Sigmoid colon (tissue), 7 donors: Measurements from ENCODE around the gene ARHGAP8. TPM values are rescaled to one million over a fixed set of nuclear protein-coding genes. Genes with fewer than 3 reads are reported as not detected.
"Not testable (repeated sequence)": the region's sequence is repeated elsewhere in the genome, so short reads cannot be mapped to it uniquely, and the experiment has no call there.

Source experiments
- DNase-seq: peaks from one replicate; pipeline ENCODE4 v3.0.0-alpha.2; 2019
- H3K27ac ChIP-seq, 4 donors: fragments of 200-600 bp; sonication (generic); one replicate each; pipeline ENCODE4 v1.5.1; 2016 to 2019; ENCODE audit warnings: mild to moderate bottlenecking in 1 of 4
- H3K27me3 ChIP-seq, 3 donors: fragments of 200-600 bp; sonication (generic); one replicate each; pipeline ENCODE4 v1.5.1; 2019; ENCODE audit warnings: mild to moderate bottlenecking in 1 of 3
- H3K36me3 ChIP-seq, 4 donors: fragments of 200-600 bp; sonication (generic); one replicate each; pipeline ENCODE4 v1.5.1; 2016 to 2019
- H3K4me1 ChIP-seq, 4 donors: fragments of 200-600 bp; sonication (generic); one replicate each; pipeline ENCODE4 v1.5.1; 2017 to 2019
- H3K4me3 ChIP-seq, 4 donors: fragments of 200-600 bp; sonication (generic); one replicate each; pipeline ENCODE4 v1.5.1; 2017 to 2019; ENCODE audit warnings: mild to moderate bottlenecking in 2 of 4, moderate library complexity in 1 of 4
- H3K9me3 ChIP-seq, 4 donors: fragments of 200-600 bp in 3 of 4; sonication (generic) in 3 of 4; one replicate each; pipeline versions ENCODE4 v1.5.1 to v1.6.1; 2013 to 2019
- CTCF ChIP-seq, 4 experiments: fragments of 450-650 bp in 3 of 4; fragments of 200-600 bp in 1 of 4; IDR thresholded peaks; one replicate each; pipeline ENCODE4 v1.5.1; 2016 to 2019; ENCODE audit warnings: antibody characterized with exemption in 4 of 4, mild to moderate bottlenecking in 3 of 4, moderate library complexity in 2 of 4
- EP300 ChIP-seq, 4 donors: sonication (generic); formaldehyde crosslinking; IDR thresholded peaks; one replicate each; pipeline ENCODE4 v1.6.1; 2017; ENCODE audit warnings: antibody characterized with exemption in 4 of 4
- POLR2A ChIP-seq, 2 donors: fragments of 450-650 bp; IDR thresholded peaks; one replicate each; pipeline ENCODE4 v1.6.1; 2016; ENCODE audit warnings: antibody characterized with exemption in 2 of 2, mild to moderate bottlenecking in 2 of 2, moderate library complexity in 2 of 2
- POLR2AphosphoS5 ChIP-seq, 4 donors: sonication (generic); formaldehyde crosslinking; IDR thresholded peaks; one replicate each; pipeline ENCODE4 v1.6.1; 2017; ENCODE audit warnings: antibody characterized with exemption in 4 of 4
- WGBS, 2 donors: extraction: QIAGEN DNeasy Blood & Tissue Kit; methylation state at CpG; one replicate each; pipeline ENCODE4 v1.1.7; 2013; 5-methylcytosine and 5-hydroxymethylcytosine counted together
- intact Hi-C: fragments of 100-400 bp; cut with DNase I; formaldehyde crosslinking; loops from one replicate; pipeline ENCODE4 v1.15.1; 2023
- polyA plus RNA-seq, 3 donors: library from polyadenylated mRNA; stranded (reverse); fragments of 200-250 nt; gene quantifications; one replicate each; pipeline ENCODE4 v1.2.3, GENCODE V29; 2013
- total RNA-seq, 4 donors: library from RNA; depleted of rRNA; stranded (reverse); fragments of >200 nt; gene quantifications; one replicate each; pipeline ENCODE4 v1.1.0, GENCODE V29; 2016
- donor health status: healthy with polysubstance abuse.
- donor health status: Bipolar disorder and iron deficiency.
- donor health status: healthy.

The ARHGAP8 gene
- total and polyA plus RNA-seq, 7 donors, result 0.66 to 30.9 (median 6.0) TPM; not detected in 1

- H3K9me3 ChIP-seq, result peaks cover 0 to 16% (median 11%) of the 10 kb centered on the region in 4 donors
- no peak for DNase-seq
- no peaks in the 10 kb centered on the region for H3K4me1 ChIP-seq
- H3K36me3 ChIP-seq, result no peaks in the 10 kb centered on the region
- TF ChIP-seq POLR2AphosphoS5 (IDR thresholded peaks at IDR 0.05) (no peak), CTCF (IDR thresholded peaks at IDR 0.05) (no peak), POLR2A (IDR thresholded peaks at IDR 0.05) (no peak)
- H3K27me3 ChIP-seq, result peaks cover 0 to 10% (median 0%) of the 10 kb centered on the region in 3 donors
- H3K27ac ChIP-seq, result no peak overlapping the region
- H3K4me3 ChIP-seq, result no peak overlapping the region
- intact Hi-C loops, result no loop called here
- 64 to 67% methylated on average over 2 of the region's 2 CpGs for WGBS, 2 donors
Observed at GRCh38 chr22:44901301-44901700, 148.9 kb downstream of the ARHGAP8 start.

DNA sequence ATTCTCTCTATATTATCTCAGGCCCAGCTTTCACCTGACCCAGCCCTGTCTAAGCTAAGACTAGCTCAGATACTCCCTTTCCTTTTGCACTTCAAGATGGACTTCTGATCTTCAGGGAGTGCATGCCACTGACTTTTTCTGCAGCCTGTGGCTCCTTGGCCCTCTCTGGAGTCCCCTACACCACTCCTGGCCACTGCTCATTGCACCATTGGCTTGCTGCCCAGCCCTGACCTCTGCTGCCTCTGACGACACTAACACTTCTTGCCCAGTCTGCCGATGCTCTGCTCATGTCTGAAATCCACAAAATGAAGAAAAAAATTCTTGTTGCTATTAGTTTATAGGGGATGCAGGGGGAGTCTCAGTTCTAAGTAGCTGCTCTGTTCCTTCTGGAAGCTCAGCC is 150.8 kb downstream of the ARHGAP8 start:
- H3K36me3 ChIP-seq, H3K27ac ChIP-seq, H3K4me3 ChIP-seq, DNase-seq, intact Hi-C loops, H3K4me1 ChIP-seq: not testable (repeated sequence)
- H3K9me3 ChIP-seq, result peaks cover 0 to 16% (median 11%) of the 10 kb centered on the region in 4 donors
- H3K27me3 ChIP-seq, result peaks cover 0 to 21% (median 0%) of the 10 kb centered on the region in 3 donors
- WGBS, 2 donors, result no CpG with 5 or more reads among the region's 2 CpGs

DNA sequence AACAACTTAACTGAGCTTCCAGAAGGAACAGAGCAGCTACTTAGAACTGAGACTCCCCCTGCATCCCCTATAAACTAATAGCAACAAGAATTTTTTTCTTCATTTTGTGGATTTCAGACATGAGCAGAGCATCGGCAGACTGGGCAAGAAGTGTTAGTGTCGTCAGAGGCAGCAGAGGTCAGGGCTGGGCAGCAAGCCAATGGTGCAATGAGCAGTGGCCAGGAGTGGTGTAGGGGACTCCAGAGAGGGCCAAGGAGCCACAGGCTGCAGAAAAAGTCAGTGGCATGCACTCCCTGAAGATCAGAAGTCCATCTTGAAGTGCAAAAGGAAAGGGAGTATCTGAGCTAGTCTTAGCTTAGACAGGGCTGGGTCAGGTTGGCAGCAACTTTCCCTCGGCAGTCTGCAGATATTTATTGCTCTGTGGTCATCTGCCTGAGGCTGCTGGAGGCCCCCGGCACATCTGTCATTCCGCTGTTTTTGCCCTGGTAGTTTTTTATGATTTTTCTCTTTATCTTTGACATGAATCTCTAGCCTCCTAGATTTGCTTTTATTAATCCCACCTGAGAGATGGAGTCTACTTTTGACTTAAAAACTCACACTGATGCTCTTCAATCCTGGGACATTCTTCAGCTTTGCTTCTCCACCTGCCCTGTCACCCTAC is 152.2 kb downstream of the ARHGAP8 start:
- H3K27me3 ChIP-seq, result peaks cover 0 to 21% (median 0%) of the 10 kb centered on the region in 3 donors
- H3K4me1 ChIP-seq, DNase-seq, H3K4me3 ChIP-seq, H3K36me3 ChIP-seq, intact Hi-C loops, H3K27ac ChIP-seq: not testable (repeated sequence)
- H3K9me3 ChIP-seq, result peaks cover 0 to 16% (median 11%) of the 10 kb centered on the region in 4 donors
- 26 to 49% methylated on average over 3 of the region's 5 CpGs for whole genome bisulfite sequencing, 2 donors

- Histone ChIP-seq H3K4me3 (no peak overlapping the region), H3K9me3 (peaks cover 0 to 10% (median 5%) of the 10 kb centered on the region in 4 donors), H3K27ac (no peak overlapping the region), H3K4me1 (no peaks in the 10 kb centered on the region), H3K36me3 (no peaks in the 10 kb centered on the region), H3K27me3 (peaks cover 0 to 15% (median 0%) of the 10 kb centered on the region in 3 donors)
- DNase-seq, result no peak
- WGBS, 2 donors, result 82 to 83% methylated on average over 21 of the region's 21 CpGs
- TF ChIP-seq EP300 (IDR thresholded peaks at IDR 0.05) (no peak), CTCF (IDR thresholded peaks at IDR 0.05) (no peak), POLR2A (IDR thresholded peaks at IDR 0.05) (no peak), POLR2AphosphoS5 (IDR thresholded peaks at IDR 0.05) (no peak)
- intact Hi-C loops, result no loop called here
Observed at GRCh38 chr22:44906248-44906936, 154.0 kb downstream of the ARHGAP8 start.

DNA sequence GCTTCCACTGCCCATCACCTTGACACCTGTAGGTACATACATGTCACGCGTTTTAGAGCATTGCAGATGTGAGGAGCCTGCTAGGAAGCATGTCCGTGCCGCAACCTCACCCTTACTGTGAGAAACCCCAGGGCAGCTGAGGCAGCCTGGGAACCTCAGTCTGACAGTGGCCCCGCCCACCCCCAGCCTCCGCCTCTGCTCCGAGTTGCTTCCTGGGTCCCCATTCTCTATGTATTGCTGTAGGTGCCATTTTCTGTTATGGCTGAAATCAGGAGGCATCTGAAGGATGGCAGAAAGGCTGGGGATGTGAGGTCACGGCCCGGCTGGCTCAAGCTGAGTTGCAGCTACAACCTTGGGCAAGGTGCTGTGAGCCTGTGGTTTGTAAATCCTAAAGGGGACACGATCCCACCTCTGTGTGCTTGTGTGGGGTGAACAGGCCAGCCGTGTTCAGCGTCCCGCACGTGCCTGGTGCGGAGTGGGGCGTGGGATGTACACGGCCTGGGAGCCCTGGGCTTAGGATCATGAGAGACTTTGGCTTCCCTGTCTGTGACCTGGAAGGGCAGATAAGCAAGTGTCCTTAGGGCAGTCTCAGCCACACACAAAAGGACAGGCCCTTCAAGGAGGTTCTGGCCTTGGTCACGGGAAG is 154.7 kb downstream of the ARHGAP8 start:
- H3K27ac ChIP-seq, result no peak overlapping the region
- DNase-seq, result no peak
- intact Hi-C loops, result no loop called here
- no peak for TF ChIP-seq POLR2A (IDR thresholded peaks at IDR 0.05)
- no peak for TF ChIP-seq CTCF (IDR thresholded peaks at IDR 0.05)
- TF ChIP-seq EP300 (IDR thresholded peaks at IDR 0.05), result no peak
- TF ChIP-seq POLR2AphosphoS5 (IDR thresholded peaks at IDR 0.05), result no peak
- 83 to 91% methylated on average over 18 of the region's 18 CpGs for WGBS, 2 donors
- no peaks in the 10 kb centered on the region for H3K4me1 ChIP-seq
- no peak overlapping the region for H3K4me3 ChIP-seq
- peaks cover 0 to 3% (median under 1%) of the 10 kb centered on the region in 4 donors for H3K9me3 ChIP-seq
- no peaks in the 10 kb centered on the region for H3K36me3 ChIP-seq
- peaks cover 0 to 11% (median 0%) of the 10 kb centered on the region in 3 donors for H3K27me3 ChIP-seq
